Spleen (tissue), 11 donors: ENCODE data around the gene MRAP2. TPM values are rescaled to one million over a fixed set of nuclear protein-coding genes. Genes with fewer than 3 reads are reported as not detected.
"Not testable (repeated sequence)": the region's sequence is repeated elsewhere in the genome, so short reads cannot be mapped to it uniquely, and the experiment has no call there.

Source experiments
- DNase-seq: peaks from one replicate; pipeline ENCODE4 v3.0.0-alpha.2; 2020
- H3K27ac ChIP-seq, 8 donors: fragments of 200-600 bp; sonication (generic) in 7 of 8; 1 replicate in 4 of 8; 2 replicates in 4 of 8; pipeline versions ENCODE4 v1.5.0 to v1.8.0; 2016 to 2021; ENCODE audit warnings: inconsistent platforms in 4 of 8, mild to moderate bottlenecking in 4 of 8, moderate library complexity in 1 of 8
- H3K27me3 ChIP-seq, 7 donors: fragments of 200-600 bp; sonication (generic) in 6 of 7; replicated peaks in 1 of 7; 1 replicate in 4 of 7; 2 replicates in 3 of 7; pipeline versions ENCODE4 v1.5.0 to v1.8.0; 2016 to 2021; ENCODE audit warnings: inconsistent platforms in 3 of 7, mild to moderate bottlenecking in 1 of 7
- H3K36me3 ChIP-seq, 6 donors: fragments of 200-600 bp; sonication (generic) in 5 of 6; 1 replicate in 4 of 6; 2 replicates in 2 of 6; pipeline versions ENCODE4 v1.5.0 to v1.8.0; 2016 to 2021; ENCODE audit warnings: inconsistent platforms in 2 of 6
- H3K4me1 ChIP-seq, 6 donors: fragments of 200-600 bp; sonication (generic) in 5 of 6; 1 replicate in 3 of 6; 2 replicates in 3 of 6; pipeline versions ENCODE4 v1.5.0 to v1.8.0; 2016 to 2021; ENCODE audit warnings: inconsistent platforms in 3 of 6
- H3K4me3 ChIP-seq, 8 donors: fragments of 200-600 bp; sonication (generic) in 7 of 8; 1 replicate in 4 of 8; 2 replicates in 4 of 8; pipeline versions ENCODE4 v1.5.0 to v1.8.0; 2016 to 2021; ENCODE audit warnings: inconsistent platforms in 4 of 8, mild to moderate bottlenecking in 4 of 8, moderate library complexity in 2 of 8
- H3K9me3 ChIP-seq, 8 donors: fragments of 200-600 bp; sonication (generic) in 7 of 8; 1 replicate in 4 of 8; 2 replicates in 4 of 8; pipeline versions ENCODE4 v1.5.0 to v1.8.0; 2016 to 2021; ENCODE audit warnings: inconsistent platforms in 4 of 8
- CTCF ChIP-seq, 11 experiments: fragments of 200-600 bp in 7 of 11; fragments of 450-650 bp in 4 of 11; sonication (generic) in 4 of 11; IDR thresholded peaks in 8 of 11; conservative IDR thresholded peaks in 3 of 11; 1 replicate in 7 of 11; 2 replicates in 4 of 11; pipeline versions ENCODE4 v1.4.0 to v1.8.0; 2016 to 2021; ENCODE audit warnings: antibody characterized with exemption in 11 of 11, inconsistent platforms in 4 of 11, mild to moderate bottlenecking in 1 of 11
- POLR2A ChIP-seq, 3 donors: fragments of 450-650 bp; IDR thresholded peaks; one replicate each; pipeline ENCODE4 v1.5.1; 2017; ENCODE audit warnings: antibody characterized with exemption in 3 of 3, mild to moderate bottlenecking in 1 of 3
- POLR2AphosphoS5 ChIP-seq, 3 donors: sonication (generic); formaldehyde crosslinking; IDR thresholded peaks; one replicate each; pipeline ENCODE4 v1.5.1; 2017; ENCODE audit warnings: antibody characterized with exemption in 3 of 3
- WGBS, 5 donors: extraction: QIAGEN DNeasy Blood & Tissue Kit in 3 of 5; methylation state at CpG; one replicate each; pipeline versions ENCODE4 v1.1.5 to v1.1.7; 2013 to 2018; 5-methylcytosine and 5-hydroxymethylcytosine counted together
- intact Hi-C: fragments of 100-400 bp; cut with DNase I; formaldehyde crosslinking; loops from one replicate; pipeline ENCODE4 v1.15.0; 2023; ENCODE audit warnings: low total_unique reads
- polyA plus RNA-seq, 3 donors: library from polyadenylated mRNA; stranded (reverse); fragments of 200-250 nt; gene quantifications; one replicate each; pipeline ENCODE4 v1.2.1, GENCODE V29; 2013
- total RNA-seq, 7 donors: library from RNA; depleted of rRNA in 3 of 7; stranded (reverse); fragments of >200 nt in 3 of 7; fragmentation: NEBNext Ultra II Directional in 4 of 7; extraction: Animal tissue kit (Norgen Biotek cat#: 25700) in 4 of 7; gene quantifications; one replicate each; pipeline versions ENCODE4 v1.1.0 to v1.2.1, GENCODE V29; 2016 to 2021
- donor health status: healthy with polysubstance abuse.
- donor health status: DM: no; HTN: no; CAD: no; lungs with moderate emphysema.
- donor health status: DM: no; HTN: no; CAD: no.
- donor health status: Bipolar disorder and iron deficiency.
- donor health status: healthy.
- donor health status: DM: no; HTN: no; CAD: no.
- donor health status: DM: yes; HTN: yes; CAD: no.

The MRAP2 gene
- total and polyA plus RNA-seq, 10 donors: 0.97 to 21.8 (median 4.4) TPM

- 58 to 72% (median 66%) methylated on average over 4 of the region's 4 CpGs for WGBS, 5 donors
These were observed 60.2 kb downstream of the MRAP2 start for GRCh38 chr6:84093441-84094435.

GRCh38 chr6:84095156-84095555 lies 61.6 kb downstream of the MRAP2 start:
- H3K27me3 ChIP-seq: peaks cover 0 to 1% (median 0%) of the 10 kb centered on the region in 7 donors
- intact Hi-C loops: no loop called here
- no peaks in the 10 kb centered on the region for H3K36me3 ChIP-seq
- no peaks in the 10 kb centered on the region for H3K4me1 ChIP-seq
- no peaks in the 10 kb centered on the region for H3K9me3 ChIP-seq
- H3K27ac ChIP-seq: no peak overlapping the region
- H3K4me3 ChIP-seq: no peak overlapping the region
- no peak for TF ChIP-seq POLR2A (IDR thresholded peaks at IDR 0.05)
- no peak for TF ChIP-seq CTCF (IDR thresholded peaks at IDR 0.05 in 8 of 11, conservative IDR thresholded peaks at IDR 0.05 in 3 of 11)
- no peak for TF ChIP-seq POLR2AphosphoS5 (IDR thresholded peaks at IDR 0.05)
- no peak for DNase-seq

More at GRCh38 chr6:84093441-84094435, 60.2 kb downstream of the MRAP2 start:
- Histone ChIP-seq H3K27ac (no peak overlapping the region), H3K27me3 (no peaks in the 10 kb centered on the region), H3K36me3 (no peaks in the 10 kb centered on the region), H3K4me1 (no peaks in the 10 kb centered on the region), H3K9me3 (no peaks in the 10 kb centered on the region), H3K4me3 (no peak overlapping the region)
- DNase-seq: no peak
- TF ChIP-seq POLR2AphosphoS5 (IDR thresholded peaks at IDR 0.05): no peak
- no peak for TF ChIP-seq CTCF (IDR thresholded peaks at IDR 0.05 in 8 of 11, conservative IDR thresholded peaks at IDR 0.05 in 3 of 11)
- TF ChIP-seq POLR2A (IDR thresholded peaks at IDR 0.05): no peak
- intact Hi-C loops: no loop called here

GRCh38 chr6:84103029-84103428 lies 69.5 kb downstream of the MRAP2 start:
- WGBS, 5 donors: 7 to 30% (median 20%) methylated on average over 1 of the region's 1 CpG
- no peak for DNase-seq

GRCh38 chr6:84105215-84105924 lies 71.8 kb downstream of the MRAP2 start:
- H3K27me3 ChIP-seq, H3K9me3 ChIP-seq, H3K4me1 ChIP-seq, H3K27ac ChIP-seq, DNase-seq, intact Hi-C loops, H3K36me3 ChIP-seq, H3K4me3 ChIP-seq: not testable (repeated sequence)
- 78 to 91% (median 88%) methylated on average over 3 of the region's 3 CpGs for WGBS, 5 donors

More at GRCh38 chr6:84103029-84103428, 69.5 kb downstream of the MRAP2 start:
- Histone ChIP-seq H3K27ac (no peak overlapping the region), H3K27me3 (peaks cover 0 to 10% (median 0%) of the 10 kb centered on the region in 7 donors), H3K9me3 (peaks cover 0 to 10% (median 0%) of the 10 kb centered on the region in 8 donors), H3K4me3 (no peak overlapping the region), H3K36me3 (no peaks in the 10 kb centered on the region), H3K4me1 (no peaks in the 10 kb centered on the region)
- no peak for TF ChIP-seq POLR2AphosphoS5 (IDR thresholded peaks at IDR 0.05)
- TF ChIP-seq POLR2A (IDR thresholded peaks at IDR 0.05): no peak
- TF ChIP-seq CTCF (IDR thresholded peaks at IDR 0.05 in 8 of 11, conservative IDR thresholded peaks at IDR 0.05 in 3 of 11): no peak
- intact Hi-C loops: no loop called here
